Measurements from ENCODE around the gene ATP4B.

GRCh38 chr13:113607889-113608635 lies 49.9 kb downstream of the ATP4B start:
- TF ChIP-seq CTCF (conservative IDR thresholded peaks at IDR 0.05; ENCODE audit: low read length) (no peak), EZH2phosphoT487 (IDR thresholded peaks at IDR 0.05; ENCODE audit: borderline replicate concordance, low read depth, low read length) (no peak)
